K562 (cell line): Measurements from ENCODE around the gene ARL6IP1.
"Not testable (repeated sequence)": the region's sequence is repeated elsewhere in the genome, so short reads cannot be mapped to it uniquely, and the experiment has no call there.

Experiments used
- NFXL1 ChIP-seq: fragments of 450-650 bp; formaldehyde crosslinking; IDR thresholded peaks from 2 replicates; pipeline ENCODE4 v1.4.0; 2021; ENCODE audit warnings: mild to moderate bottlenecking
- RNF2 ChIP-seq: sonication (generic); IDR thresholded peaks from 2 replicates; pipeline ENCODE4 v1.6.1; 2016
- ZFP36 ChIP-seq: fragments of 150-350 bp; IDR thresholded peaks from 2 replicates; pipeline ENCODE4 v1.6.1; 2018; ENCODE audit warnings: low read length, low read depth; ENCODE audit not compliant: partially characterized antibody
- TF ChIP-seq, protein P1 (sequence below): fragments of 250-450 bp; sonication (Bioruptor Pico); IDR thresholded peaks from 2 replicates; pipeline ENCODE4 v1.4.0; 2020; ENCODE audit warnings: mild to moderate bottlenecking, moderate library complexity, borderline replicate concordance
- TF ChIP-seq, protein P2 (sequence below), 3 experiments: IDR thresholded peaks in 2 of 3; conservative IDR thresholded peaks in 1 of 3; 2 replicates each; pipeline ENCODE4 v1.5.1; 2011 to 2012; ENCODE audit warnings: low read length in 3 of 3, mild to moderate bottlenecking in 3 of 3, control low read depth in 2 of 3, improper control_type of control experiment in 1 of 3, inconsistent platforms in 1 of 3, low read depth in 1 of 3, mixed read lengths in 1 of 3, moderate library complexity in 1 of 3; ENCODE audit not compliant: insufficient read depth in 2 of 3

DNA sequence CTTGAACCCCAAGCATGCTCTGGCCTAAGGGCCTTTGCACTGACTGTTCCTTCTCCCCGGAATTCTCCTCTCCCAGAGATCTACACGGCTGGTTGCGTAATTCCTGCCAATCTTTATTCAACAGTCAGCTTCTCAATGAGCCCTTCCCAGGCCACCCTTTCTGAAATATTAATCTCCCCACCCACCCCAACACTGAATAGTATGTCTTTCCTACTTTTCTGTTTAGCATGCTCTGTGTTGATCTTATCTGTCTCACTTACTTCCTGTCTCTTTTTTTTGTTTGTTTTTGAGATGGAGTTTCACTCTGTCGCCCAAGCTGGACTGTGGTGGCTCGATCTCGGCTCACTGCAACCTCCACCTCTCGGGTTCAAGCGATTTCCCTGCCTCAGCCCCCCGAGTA lies 44.7 kb downstream of the ARL6IP1 start:
- TF ChIP-seq ZFP36, RNF2, NFXL1: not testable (repeated sequence)
- TF ChIP-seq, protein P1, sequence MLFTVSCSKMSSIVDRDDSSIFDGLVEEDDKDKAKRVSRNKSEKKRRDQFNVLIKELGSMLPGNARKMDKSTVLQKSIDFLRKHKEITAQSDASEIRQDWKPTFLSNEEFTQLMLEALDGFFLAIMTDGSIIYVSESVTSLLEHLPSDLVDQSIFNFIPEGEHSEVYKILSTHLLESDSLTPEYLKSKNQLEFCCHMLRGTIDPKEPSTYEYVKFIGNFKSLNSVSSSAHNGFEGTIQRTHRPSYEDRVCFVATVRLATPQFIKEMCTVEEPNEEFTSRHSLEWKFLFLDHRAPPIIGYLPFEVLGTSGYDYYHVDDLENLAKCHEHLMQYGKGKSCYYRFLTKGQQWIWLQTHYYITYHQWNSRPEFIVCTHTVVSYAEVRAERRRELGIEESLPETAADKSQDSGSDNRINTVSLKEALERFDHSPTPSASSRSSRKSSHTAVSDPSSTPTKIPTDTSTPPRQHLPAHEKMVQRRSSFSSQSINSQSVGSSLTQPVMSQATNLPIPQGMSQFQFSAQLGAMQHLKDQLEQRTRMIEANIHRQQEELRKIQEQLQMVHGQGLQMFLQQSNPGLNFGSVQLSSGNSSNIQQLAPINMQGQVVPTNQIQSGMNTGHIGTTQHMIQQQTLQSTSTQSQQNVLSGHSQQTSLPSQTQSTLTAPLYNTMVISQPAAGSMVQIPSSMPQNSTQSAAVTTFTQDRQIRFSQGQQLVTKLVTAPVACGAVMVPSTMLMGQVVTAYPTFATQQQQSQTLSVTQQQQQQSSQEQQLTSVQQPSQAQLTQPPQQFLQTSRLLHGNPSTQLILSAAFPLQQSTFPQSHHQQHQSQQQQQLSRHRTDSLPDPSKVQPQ (CRISPR knock-in tag) = not testable (repeated sequence)
- TF ChIP-seq, protein P2, sequence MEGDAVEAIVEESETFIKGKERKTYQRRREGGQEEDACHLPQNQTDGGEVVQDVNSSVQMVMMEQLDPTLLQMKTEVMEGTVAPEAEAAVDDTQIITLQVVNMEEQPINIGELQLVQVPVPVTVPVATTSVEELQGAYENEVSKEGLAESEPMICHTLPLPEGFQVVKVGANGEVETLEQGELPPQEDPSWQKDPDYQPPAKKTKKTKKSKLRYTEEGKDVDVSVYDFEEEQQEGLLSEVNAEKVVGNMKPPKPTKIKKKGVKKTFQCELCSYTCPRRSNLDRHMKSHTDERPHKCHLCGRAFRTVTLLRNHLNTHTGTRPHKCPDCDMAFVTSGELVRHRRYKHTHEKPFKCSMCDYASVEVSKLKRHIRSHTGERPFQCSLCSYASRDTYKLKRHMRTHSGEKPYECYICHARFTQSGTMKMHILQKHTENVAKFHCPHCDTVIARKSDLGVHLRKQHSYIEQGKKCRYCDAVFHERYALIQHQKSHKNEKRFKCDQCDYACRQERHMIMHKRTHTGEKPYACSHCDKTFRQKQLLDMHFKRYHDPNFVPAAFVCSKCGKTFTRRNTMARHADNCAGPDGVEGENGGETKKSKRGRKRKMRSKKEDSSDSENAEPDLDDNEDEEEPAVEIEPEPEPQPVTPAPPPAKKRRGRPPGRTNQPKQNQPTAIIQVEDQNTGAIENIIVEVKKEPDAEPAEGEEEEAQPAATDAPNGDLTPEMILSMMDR (IDR thresholded peaks at IDR 0.05 in 2 of 3, conservative IDR thresholded peaks at IDR 0.05 in 1 of 3; ENCODE audit: insufficient read depth in 2 of 3, low read depth in 1 of 3, low read length in 3 of 3) = not testable (repeated sequence)
